GM12892 (cell line): Measurements from ENCODE around the gene PLIN3.
"Not testable (repeated sequence)": the region's sequence is repeated elsewhere in the genome, so short reads cannot be mapped to it uniquely, and the experiment has no call there.

ENCODE experiments used
- DNase-seq: peaks from one replicate; pipeline ENCODE4 v3.0.0; 2011; ENCODE audit not compliant: insufficient read length
- FAIRE-seq: peaks from 2 replicates; lab custom pipeline; 2011; peaks lifted over from hg19 to GRCh38; lab: Jason Lieb, UNC
- POLR2A ChIP-seq: IDR thresholded peaks from 2 replicates; pipeline ENCODE4 v1.6.1; 2011; ENCODE audit warnings: low read depth, low read length, control low read depth
- POLR2AphosphoS5 ChIP-seq: IDR thresholded peaks from 2 replicates; pipeline ENCODE4 v1.6.1; 2011; ENCODE audit warnings: low read depth, low read length, control low read depth
- TAF1 ChIP-seq: IDR thresholded peaks from 2 replicates; pipeline ENCODE4 v1.6.1; 2011; ENCODE audit warnings: low read depth, mild to moderate bottlenecking, control low read depth, low read length, borderline replicate concordance

Gene PLIN3

DNA sequence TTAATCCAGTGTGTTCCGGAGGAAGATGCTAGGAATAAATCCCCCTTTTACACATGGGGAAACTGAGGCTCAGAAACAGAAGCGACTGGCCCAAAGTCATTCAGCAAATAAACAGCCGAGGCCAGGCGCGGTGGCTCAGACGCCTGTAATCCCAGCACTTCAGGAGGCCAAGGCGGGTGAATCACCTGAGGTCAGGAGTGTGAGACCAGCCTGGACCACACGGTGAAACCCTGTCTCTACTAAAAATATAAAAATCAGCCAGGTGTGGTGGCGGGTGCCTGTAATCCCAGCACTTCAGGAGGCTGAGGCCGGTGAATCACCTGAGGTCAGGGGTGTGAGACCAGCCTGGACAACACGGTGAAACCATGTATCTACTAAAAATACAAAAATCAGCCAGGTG, 11.6 kb upstream of the PLIN3 start:
- no peak for TF ChIP-seq POLR2AphosphoS5
- FAIRE-seq (no peak), DNase-seq (no peak)

DNA sequence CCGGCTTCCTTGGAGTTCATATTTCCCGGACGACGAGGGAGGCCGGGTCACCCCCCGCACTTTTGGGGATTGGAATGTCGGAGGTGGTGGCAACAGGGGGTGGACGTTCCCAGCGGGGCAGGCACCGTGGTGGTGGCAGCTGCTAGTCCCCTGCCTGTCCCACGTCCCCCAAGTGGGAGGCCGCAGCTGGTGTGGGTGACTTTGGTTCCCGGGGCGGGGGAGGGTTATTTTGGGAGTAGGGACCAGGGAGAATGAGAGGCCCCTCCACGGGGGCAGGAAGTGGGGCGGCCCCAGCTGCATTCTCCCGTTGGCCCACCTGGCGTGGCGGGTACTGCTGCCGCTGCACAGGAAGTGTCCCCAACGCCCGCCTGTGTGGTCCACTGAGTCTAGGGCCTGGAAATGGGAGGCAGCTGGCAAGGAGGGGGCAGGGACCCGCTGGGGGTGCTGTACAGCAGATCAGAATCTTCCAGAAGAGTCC, 11.1 kb upstream of the PLIN3 start:
- FAIRE-seq, result no peak
- DNase-seq, result peak; percentile 36
- TF ChIP-seq TAF1, result no peak
- no peak for TF ChIP-seq POLR2A
- TF ChIP-seq POLR2AphosphoS5, result no peak

DNA sequence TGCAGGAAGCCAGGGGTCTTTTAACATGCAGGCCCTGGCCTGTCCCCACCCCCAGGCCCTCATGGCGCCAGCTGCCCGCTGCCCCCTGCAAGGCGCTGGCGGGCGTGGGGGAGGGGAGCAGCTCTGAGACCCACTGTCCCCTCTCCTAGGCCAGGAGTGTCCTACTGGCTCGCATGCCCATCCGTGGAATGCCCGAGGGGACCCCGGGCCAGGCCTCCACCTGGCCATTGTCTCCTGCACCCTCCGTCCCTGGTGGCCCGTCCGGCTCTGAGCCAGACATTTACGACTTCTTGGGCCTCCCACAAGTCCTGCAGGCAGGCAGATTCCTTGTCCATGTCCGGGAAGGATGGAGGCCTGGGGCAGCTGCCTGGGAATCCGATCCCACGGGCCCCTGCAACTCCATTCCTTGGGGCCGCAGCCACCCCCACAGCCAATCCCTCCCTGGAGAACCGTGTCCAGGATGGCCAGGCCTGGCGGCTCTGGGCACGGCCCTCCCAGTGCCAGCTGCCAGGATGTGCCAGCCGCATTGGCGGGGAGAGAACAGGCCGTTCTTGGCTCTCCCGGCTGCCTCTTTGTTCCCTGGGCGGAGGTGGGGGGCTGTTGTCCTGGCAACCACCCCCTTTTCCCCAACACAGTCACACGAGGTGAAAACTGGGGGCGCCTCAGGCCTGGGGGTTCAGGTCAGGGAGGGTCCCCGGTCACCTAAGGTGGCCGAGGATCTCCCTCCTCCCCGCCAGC, 10.5 kb upstream of the PLIN3 start:
- DNase-seq (no peak), FAIRE-seq (no peak)
- TF ChIP-seq POLR2AphosphoS5 (no peak), TAF1 (no peak), POLR2A (no peak)

DNA sequence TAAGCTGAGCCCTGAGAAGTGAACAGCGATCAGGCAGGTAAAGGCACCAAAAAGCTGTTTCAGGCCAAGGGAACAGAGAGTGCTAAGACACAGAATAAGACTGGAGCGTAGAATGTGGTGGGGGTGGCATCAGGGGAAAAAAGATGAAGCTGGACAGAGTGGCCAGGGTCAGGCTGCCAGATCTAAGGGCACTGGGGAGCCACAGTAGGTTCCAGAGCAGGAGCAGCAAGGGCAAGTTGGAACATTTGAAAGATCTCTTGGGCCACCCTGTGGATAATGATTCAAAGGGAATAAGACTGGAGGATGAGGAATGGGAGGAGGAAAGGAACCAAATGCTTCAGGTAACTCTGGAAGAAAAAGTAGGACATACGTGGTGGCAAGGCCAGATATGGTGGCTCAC, 6.5 kb upstream of the PLIN3 start:
- TF ChIP-seq POLR2A (no peak), POLR2AphosphoS5 (no peak)
- no peak for DNase-seq
- no peak for FAIRE-seq

DNA sequence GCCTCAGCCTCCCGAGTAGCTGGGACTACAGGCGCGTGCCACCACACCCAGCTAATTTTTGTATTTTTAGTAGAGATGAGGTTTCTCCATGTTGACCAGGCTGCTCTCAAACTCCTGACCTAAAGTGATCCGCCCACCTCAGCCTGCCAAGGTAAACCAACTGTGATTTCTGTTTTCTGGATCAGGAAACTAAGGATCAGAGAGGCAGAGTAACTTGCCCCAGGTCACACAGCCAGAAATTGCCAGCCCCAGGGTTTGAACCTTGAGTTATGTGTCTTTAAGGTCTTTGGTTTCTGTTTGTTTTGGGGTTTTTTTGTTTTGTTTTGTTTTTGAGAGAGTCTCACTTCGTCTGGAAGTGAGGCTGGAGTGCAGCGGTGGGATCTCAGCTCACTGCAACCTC, 4.2 kb upstream of the PLIN3 start:
- no peak for DNase-seq
- TF ChIP-seq POLR2AphosphoS5 (no peak), POLR2A (no peak), TAF1 (no peak)
- no peak for FAIRE-seq

DNA sequence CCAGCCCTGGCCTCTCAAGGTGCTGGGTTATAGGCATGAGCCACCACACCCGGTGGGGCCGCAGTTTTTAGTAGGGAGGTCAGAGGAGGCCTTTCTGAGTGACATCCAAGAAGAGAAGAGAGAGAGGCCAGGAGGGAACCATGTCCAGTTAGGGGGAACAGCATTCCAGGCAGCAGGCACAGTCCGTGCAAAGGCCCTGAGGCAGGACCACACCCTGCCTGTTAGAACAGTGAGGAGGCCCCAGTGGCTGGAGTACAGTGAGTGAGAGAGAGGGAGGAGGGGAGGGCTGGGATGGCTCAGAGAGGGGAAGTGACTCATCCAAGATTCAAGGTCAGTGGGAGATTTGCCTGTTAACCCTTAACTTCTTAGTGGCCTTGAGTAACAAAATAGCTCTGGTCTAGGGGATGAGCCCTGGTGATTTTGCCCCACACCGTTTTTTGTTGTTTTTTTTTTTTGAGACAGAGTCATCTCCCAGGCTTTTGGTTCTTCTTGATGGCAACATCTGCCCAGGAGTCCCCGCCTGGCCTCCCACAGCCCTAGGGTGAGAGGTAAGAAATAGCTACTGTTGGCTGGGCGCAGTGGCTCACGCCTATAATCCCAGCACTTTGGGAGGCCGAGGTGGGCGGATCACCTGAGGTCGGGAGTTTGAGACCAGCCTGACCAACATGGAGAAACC, 2.7 kb upstream of the PLIN3 start:
- no peak for FAIRE-seq
- no peak for TF ChIP-seq TAF1
- no peak for TF ChIP-seq POLR2A
- no peak for TF ChIP-seq POLR2AphosphoS5
- DNase-seq, result no peak

DNA sequence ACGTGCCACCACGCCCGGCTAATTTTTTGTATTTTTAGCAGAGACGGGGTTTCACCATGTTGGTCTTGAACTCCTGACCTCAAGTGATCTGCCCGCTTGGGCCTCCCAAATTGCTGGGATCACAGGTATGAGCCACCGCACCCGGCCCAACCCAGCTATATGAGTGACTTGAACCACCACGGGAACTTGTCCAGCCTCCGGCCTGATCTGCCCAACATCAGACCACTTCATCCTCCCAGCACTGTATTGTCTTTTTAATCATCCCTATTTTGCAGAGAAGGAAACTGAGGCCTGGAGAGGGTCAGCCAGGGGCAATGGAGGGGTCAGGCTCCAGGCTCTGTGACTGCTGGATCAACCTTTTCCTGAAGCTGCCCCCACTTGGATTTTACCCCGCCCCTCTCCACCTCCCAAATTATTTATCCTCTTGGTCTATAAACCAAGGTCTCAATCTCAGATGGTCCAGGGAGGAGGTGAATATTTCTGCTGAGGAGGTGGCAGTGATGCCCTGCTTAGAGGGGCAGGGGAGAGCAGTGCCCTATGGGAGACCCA, 893 bp upstream of the PLIN3 start:
- TF ChIP-seq POLR2AphosphoS5 (no peak), POLR2A (no peak), TAF1 (no peak)
- FAIRE-seq (no peak), DNase-seq (no peak)

DNA sequence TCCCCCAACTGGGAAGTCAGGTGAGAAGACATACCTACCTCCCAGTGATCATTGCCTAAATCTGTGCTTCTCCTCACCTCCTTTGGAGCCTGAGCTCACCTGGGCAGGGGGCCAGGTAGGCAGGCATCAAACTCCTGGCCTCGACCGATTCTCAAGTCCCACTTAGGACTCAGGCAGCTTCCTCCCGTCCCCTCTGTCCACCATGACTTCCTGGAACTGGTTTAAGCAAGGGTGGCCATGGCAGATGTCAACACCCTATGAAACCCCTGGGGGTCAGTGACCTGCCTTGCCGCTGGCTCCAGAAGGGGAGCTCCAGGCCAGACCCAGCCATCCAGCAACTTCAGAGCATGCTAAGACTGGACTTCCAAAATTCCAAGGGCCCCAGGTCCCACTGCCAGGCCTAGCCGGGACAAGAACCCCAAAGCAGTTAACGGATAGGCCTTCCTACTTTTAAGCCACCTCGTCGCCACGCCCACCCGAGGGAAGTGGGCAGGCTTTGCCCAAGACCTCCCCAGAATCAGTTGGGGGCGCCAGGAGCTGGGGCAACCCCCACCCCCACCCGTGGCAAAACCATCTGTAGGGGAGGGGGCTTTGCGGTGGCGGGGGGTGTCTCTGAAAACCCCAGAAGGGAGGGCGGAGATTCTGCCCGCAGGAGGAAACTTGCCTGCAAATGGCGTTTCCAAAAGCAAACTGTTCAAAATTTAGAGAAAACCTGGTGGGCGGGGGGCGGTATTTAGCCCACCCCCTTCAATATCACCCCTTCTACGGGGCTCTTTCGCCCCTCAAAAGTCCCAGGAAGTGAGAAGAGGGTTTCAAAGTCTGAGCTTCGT, 657 bp downstream of the PLIN3 start:
- FAIRE-seq, result no peak
- peak; percentile 41 for DNase-seq
- no peak for TF ChIP-seq POLR2A
- no peak for TF ChIP-seq TAF1
- no peak for TF ChIP-seq POLR2AphosphoS5

DNA sequence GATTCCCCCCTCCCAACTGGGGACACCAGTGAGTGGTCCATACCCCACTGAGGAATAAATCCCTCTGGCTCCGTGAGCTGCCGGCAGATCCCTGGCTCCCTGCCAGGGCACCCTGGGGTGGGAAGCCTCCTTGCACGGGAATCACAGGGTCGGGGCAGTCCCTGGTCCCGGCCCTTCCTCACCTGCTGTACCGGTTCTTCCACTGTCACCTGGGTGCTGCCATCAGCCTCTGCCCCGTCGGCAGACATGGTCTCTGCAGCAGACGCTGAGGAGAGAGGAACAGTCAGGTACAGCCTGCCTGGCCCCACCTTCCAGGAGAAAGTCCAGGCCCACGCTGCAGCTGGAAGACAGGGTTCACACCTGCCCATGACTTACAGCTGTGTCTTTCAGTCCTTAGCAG, 6.3 kb downstream of the PLIN3 start:
- FAIRE-seq (no peak), DNase-seq (no peak)
- TF ChIP-seq TAF1, result no peak
- TF ChIP-seq POLR2AphosphoS5, result no peak
- no peak for TF ChIP-seq POLR2A

DNA sequence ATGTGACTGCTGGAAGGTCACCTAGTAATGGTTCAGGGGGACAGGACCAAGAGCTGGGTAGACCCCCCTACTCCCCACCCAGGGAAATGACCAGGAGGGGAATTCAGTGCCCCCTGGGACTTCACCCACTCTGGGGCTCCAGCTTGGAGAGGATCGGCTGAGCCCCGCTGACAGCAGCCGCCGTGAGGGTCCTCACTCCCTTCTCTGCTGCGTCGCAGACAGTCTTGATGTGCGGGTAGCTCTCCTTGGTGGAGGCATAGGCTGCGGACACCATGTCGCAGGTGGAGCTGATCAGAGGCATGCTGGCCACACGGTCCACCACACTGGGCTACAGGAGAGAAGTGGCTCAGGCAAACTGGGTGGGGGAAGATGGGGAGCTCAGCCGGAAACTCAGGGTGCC, 7.8 kb downstream of the PLIN3 start:
- TF ChIP-seq POLR2AphosphoS5 (no peak), POLR2A (no peak), TAF1 (no peak)
- DNase-seq (no peak), FAIRE-seq (no peak)

DNA sequence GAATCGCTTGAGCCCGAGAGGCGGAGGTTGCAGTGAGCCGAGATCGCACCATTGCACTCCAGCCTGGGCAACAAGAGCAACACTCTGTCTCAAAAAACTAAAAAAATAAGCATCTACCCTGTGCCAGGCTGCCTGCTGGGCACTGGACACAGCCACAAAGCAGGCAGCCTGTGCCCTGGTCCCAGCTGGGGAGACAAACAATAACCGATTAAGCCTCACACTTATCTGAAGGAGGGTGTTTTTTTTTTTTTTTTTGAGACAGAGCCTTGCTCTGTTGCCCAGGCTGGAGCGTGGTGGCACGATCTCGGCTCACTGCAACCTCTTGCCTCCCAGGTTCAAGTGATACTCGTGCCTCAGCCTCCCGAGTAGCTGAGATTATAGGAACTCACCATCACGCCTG, 11.0 kb downstream of the PLIN3 start:
- FAIRE-seq, DNase-seq: not testable (repeated sequence)

DNA sequence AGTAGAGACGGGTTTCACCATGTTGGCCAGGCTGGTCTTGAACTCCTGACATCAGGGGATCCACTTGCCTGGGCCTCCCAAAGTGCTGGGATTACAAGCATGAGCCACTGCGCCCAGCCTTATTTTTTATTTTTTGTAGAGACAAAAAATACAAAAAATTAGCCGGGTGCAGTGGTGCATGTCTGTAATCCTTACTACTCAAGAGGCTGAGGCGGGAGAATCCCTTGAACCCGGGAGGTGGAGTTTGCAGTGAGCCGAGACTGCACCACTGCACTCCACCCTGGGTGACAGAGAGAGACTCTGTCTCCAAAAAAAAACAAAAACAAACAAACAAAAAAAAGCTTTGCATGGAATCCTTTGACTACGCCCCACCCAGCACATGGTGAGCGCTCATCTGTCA, 14.0 kb downstream of the PLIN3 start:
- not testable (repeated sequence) for FAIRE-seq, DNase-seq
